ENCODE results near the gene PRRT3. TPM values are rescaled to one million over a fixed set of nuclear protein-coding genes. Genes with fewer than 3 reads are reported as not detected.

Gene PRRT3
- total RNA-seq, 1 experiment from 2014 or later: 19.5 TPM

DNA sequence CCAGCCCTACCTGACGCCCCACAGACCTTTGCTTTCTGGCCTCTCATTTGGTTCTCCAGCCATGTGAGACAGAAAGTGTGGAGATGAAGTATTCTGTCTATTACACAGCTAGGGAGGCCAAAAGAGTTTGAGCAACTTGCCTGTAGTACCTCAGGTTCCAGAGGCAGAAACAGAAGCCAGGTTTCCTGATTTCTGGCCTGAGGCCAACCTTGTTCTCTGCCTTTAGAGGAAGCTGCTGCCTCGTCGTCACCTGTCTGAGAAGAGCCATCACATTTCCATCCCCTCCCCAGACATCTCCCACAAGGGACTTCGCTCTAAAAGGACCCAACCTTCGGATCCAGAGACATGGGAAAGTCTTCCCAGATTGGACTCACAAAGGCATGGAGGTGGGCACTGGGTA is 45.7 kb downstream of the PRRT3 start:
- Histone ChIP-seq H2BK15ac (ENCODE audit: low read depth, low read length) (no peak overlapping the region), H4K91ac (ENCODE audit: insufficient read length, low read depth, low read length) (no peak overlapping the region), H3K18ac (ENCODE audit: insufficient read length, low read depth, low read length) (no peak overlapping the region), H3K14ac (ENCODE audit: insufficient read depth, low read length) (no peak overlapping the region), H3K56ac (ENCODE audit: insufficient read length, low read depth, low read length) (no peak overlapping the region), H3K79me2 (ENCODE audit: insufficient read depth, low read length) (no peaks in the 10 kb centered on the region), H4K5ac (ENCODE audit: insufficient read length, low read depth, low read length) (no peak overlapping the region), H3K23ac (ENCODE audit: insufficient read length, low read depth, low read length) (no peak overlapping the region), H2AFZ (ENCODE audit: low read length) (no peak overlapping the region), H3K4me2 (ENCODE audit: insufficient read depth, insufficient read length, low read length) (no peak overlapping the region), H4K8ac (replicated peaks; ENCODE audit: insufficient read length, low read depth, low read length) (no peak overlapping the region), H3K23me2 (ENCODE audit: insufficient read length, low read depth, low read length, poor library complexity, severe bottlenecking) (no peaks in the 10 kb centered on the region), H4K20me1 (ENCODE audit: control insufficient read depth, insufficient read depth, insufficient read length) (no peaks in the 10 kb centered on the region), H3K27me3 (ENCODE audit: insufficient read depth, low read length) (no peaks in the 10 kb centered on the region), H2BK20ac (ENCODE audit: low read depth, low read length, poor library complexity, severe bottlenecking) (no peak overlapping the region), H3T11ph (ENCODE audit: low read length) (no peak overlapping the region), H3K79me1 (ENCODE audit: insufficient read depth, low read depth, low read length, poor library complexity, severe bottlenecking) (no peaks in the 10 kb centered on the region), H3K9ac (ENCODE audit: extremely low read depth, insufficient read length, low read length) (no peak overlapping the region), H3K27ac (ENCODE audit: insufficient read length, low read depth, low read length) (no peak overlapping the region), H3K4me1 (ENCODE audit: insufficient read depth, low read length) (no peaks in the 10 kb centered on the region; the same call in 1 of the 2 replicates), H2BK120ac (ENCODE audit: low read depth, low read length, poor library complexity, severe bottlenecking) (no peak overlapping the region), H3K9me3 (ENCODE audit: control insufficient read depth, low read depth, low read length) (no peaks in the 10 kb centered on the region), H3K4ac (ENCODE audit: low read depth, low read length) (no peak overlapping the region), H2AK5ac (ENCODE audit: insufficient read length, low read length) (no peak overlapping the region), H2BK5ac (ENCODE audit: insufficient read length, low read length) (no peak overlapping the region), H2BK12ac (ENCODE audit: insufficient read length, low read depth, low read length) (no peak overlapping the region)
- DNase-seq: no peak
- no CpG with 5 or more reads among the region's 5 CpGs for WGBS (ENCODE audit: extremely low coverage, insufficient read length, low lambda C conversion rate)
- Mint-ChIP-seq H3K4me3 (no peak overlapping the region), H3K9me3 (no peaks in the 10 kb centered on the region; a peak in 1 of 5 replicates), H3K27ac (peak overlapping the region in 1 of 3 experiments; percentile 30; a peak in 1 of 7 replicates), H3K36me3 (ENCODE audit: insufficient read depth in 1 of 3, low read depth in 3 of 3) (no peaks in the 10 kb centered on the region), H3K27me3 (ENCODE audit: low read depth) (no peaks in the 10 kb centered on the region; the same call in 1 of the 2 replicates), H3K4me1 (peaks cover 15 to 17% of the 10 kb centered on the region in 2 experiments)
- TF ChIP-seq, protein P1, sequence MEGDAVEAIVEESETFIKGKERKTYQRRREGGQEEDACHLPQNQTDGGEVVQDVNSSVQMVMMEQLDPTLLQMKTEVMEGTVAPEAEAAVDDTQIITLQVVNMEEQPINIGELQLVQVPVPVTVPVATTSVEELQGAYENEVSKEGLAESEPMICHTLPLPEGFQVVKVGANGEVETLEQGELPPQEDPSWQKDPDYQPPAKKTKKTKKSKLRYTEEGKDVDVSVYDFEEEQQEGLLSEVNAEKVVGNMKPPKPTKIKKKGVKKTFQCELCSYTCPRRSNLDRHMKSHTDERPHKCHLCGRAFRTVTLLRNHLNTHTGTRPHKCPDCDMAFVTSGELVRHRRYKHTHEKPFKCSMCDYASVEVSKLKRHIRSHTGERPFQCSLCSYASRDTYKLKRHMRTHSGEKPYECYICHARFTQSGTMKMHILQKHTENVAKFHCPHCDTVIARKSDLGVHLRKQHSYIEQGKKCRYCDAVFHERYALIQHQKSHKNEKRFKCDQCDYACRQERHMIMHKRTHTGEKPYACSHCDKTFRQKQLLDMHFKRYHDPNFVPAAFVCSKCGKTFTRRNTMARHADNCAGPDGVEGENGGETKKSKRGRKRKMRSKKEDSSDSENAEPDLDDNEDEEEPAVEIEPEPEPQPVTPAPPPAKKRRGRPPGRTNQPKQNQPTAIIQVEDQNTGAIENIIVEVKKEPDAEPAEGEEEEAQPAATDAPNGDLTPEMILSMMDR (conservative IDR thresholded peaks at IDR 0.05): no peak

Data from H9 (cell line).